Breast epithelium (tissue), 4 donors: ENCODE results near the gene RELT. TPM values are rescaled to one million over a fixed set of nuclear protein-coding genes. Genes with fewer than 3 reads are reported as not detected.

Experiments used
- DNase-seq, 2 donors: peaks; one replicate each; pipeline ENCODE4 v3.0.0-alpha.2; 2019; ENCODE audit warnings: low spot score in 2 of 2
- H3K27ac ChIP-seq, 2 donors: fragments of 200-600 bp; sonication (generic) in 1 of 2; one replicate each; pipeline ENCODE4 v1.5.1; 2016 to 2019; ENCODE audit warnings: mild to moderate bottlenecking in 1 of 2
- H3K27me3 ChIP-seq, 2 donors: fragments of 200-600 bp; sonication (generic) in 1 of 2; one replicate each; pipeline versions ENCODE4 v1.5.1 to v1.6.0; 2017 to 2019; ENCODE audit warnings: control low read depth in 1 of 2, mild to moderate bottlenecking in 1 of 2
- H3K36me3 ChIP-seq: fragments of 200-600 bp; one replicate; pipeline ENCODE4 v1.5.1; 2019
- H3K4me1 ChIP-seq, 2 donors: fragments of 200-600 bp; sonication (generic); one replicate each; pipeline ENCODE4 v1.5.1; 2016 to 2019; ENCODE audit warnings: control low read depth in 1 of 2
- H3K4me3 ChIP-seq, 3 donors: fragments of 200-600 bp; sonication (generic); 1 replicate in 2 of 3; 2 replicates in 1 of 3; pipeline ENCODE4 v1.5.1; 2016 to 2019; ENCODE audit warnings: mild to moderate bottlenecking in 3 of 3, moderate library complexity in 2 of 3
- H3K9me3 ChIP-seq, 2 donors: fragments of 200-600 bp; sonication (generic) in 1 of 2; one replicate each; pipeline ENCODE4 v1.5.1; 2016 to 2019; ENCODE audit warnings: control low read depth in 1 of 2
- POLR2A ChIP-seq: fragments of 450-650 bp; IDR thresholded peaks from one replicate; pipeline ENCODE4 v1.6.1; 2016; ENCODE audit warnings: antibody characterized with exemption, mild to moderate bottlenecking, moderate library complexity
- POLR2AphosphoS5 ChIP-seq, 3 donors: sonication (generic); formaldehyde crosslinking; IDR thresholded peaks; one replicate each; pipeline ENCODE4 v1.6.1; 2017; ENCODE audit warnings: antibody characterized with exemption in 3 of 3
- intact Hi-C: fragments of 100-400 bp; cut with DNase I; formaldehyde crosslinking; loops from one replicate; pipeline ENCODE4 v1.15.1; 2023; ENCODE audit warnings: low total_unique reads
- total RNA-seq, 3 donors: library from RNA; depleted of rRNA; stranded (reverse); fragments of >200 nt; gene quantifications; one replicate each; pipeline ENCODE4 v1.1.0, GENCODE V29; 2016
- TF ChIP-seq, protein P1 (sequence below), 3 donors: fragments of 450-650 bp; IDR thresholded peaks; one replicate each; pipeline ENCODE4 v1.5.1; 2016 to 2017; ENCODE audit warnings: antibody characterized with exemption in 3 of 3, mild to moderate bottlenecking in 3 of 3, moderate library complexity in 3 of 3

The RELT gene
- total RNA-seq, 3 donors from 2014 or later = 2.2 to 3.7 (median 2.3) TPM

- no peak overlapping the region for H3K4me3 ChIP-seq
- no peaks in the 10 kb centered on the region for H3K27me3 ChIP-seq
- H3K36me3 ChIP-seq = no peaks in the 10 kb centered on the region
- intact Hi-C loops = no loop called here
- DNase-seq = no peak
- H3K4me1 ChIP-seq = peaks cover 13 to 38% of the 10 kb centered on the region in 2 donors
- peak overlapping the region; percentile 67 to 84 for H3K27ac ChIP-seq
- no peak for TF ChIP-seq POLR2A
- TF ChIP-seq, protein P1, sequence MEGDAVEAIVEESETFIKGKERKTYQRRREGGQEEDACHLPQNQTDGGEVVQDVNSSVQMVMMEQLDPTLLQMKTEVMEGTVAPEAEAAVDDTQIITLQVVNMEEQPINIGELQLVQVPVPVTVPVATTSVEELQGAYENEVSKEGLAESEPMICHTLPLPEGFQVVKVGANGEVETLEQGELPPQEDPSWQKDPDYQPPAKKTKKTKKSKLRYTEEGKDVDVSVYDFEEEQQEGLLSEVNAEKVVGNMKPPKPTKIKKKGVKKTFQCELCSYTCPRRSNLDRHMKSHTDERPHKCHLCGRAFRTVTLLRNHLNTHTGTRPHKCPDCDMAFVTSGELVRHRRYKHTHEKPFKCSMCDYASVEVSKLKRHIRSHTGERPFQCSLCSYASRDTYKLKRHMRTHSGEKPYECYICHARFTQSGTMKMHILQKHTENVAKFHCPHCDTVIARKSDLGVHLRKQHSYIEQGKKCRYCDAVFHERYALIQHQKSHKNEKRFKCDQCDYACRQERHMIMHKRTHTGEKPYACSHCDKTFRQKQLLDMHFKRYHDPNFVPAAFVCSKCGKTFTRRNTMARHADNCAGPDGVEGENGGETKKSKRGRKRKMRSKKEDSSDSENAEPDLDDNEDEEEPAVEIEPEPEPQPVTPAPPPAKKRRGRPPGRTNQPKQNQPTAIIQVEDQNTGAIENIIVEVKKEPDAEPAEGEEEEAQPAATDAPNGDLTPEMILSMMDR (IDR thresholded peaks at IDR 0.05) = no peak
- no peak for TF ChIP-seq POLR2AphosphoS5 (IDR thresholded peaks at IDR 0.05)
- no peaks in the 10 kb centered on the region for H3K9me3 ChIP-seq
Observed at GRCh38 chr11:73331138-73331916, 44.9 kb upstream of the RELT start.

DNA sequence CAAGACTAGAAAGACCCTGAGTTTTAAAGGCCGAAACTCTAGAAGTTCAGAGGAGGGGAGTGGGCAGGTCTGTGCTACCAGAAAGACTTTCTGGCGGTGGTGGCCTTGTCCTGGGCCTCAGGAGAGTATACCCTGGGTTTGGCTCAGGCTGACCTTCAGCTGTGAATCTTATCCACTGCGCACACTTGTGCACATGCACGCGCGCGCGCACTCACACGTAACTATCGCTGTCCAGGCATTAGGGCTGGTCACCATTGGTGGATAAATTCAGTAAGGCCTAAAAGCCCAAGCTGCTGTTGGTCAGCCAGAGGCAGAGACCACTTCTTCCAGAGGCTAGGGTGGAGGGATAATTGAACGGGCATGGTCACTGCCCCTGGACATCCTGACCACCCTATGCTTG is 43.0 kb upstream of the RELT start:
- Histone ChIP-seq H3K4me3 (no peak overlapping the region), H3K36me3 (no peaks in the 10 kb centered on the region), H3K27me3 (no peaks in the 10 kb centered on the region), H3K4me1 (peaks cover 13 to 38% of the 10 kb centered on the region in 2 donors), H3K27ac (peak overlapping the region; percentile 41 to 93), H3K9me3 (no peaks in the 10 kb centered on the region)
- TF ChIP-seq, protein P1 (IDR thresholded peaks at IDR 0.05) = no peak
- TF ChIP-seq POLR2AphosphoS5 (IDR thresholded peaks at IDR 0.05) (no peak), POLR2A (no peak)
- DNase-seq = no peak
- intact Hi-C loops = no loop called here

DNA sequence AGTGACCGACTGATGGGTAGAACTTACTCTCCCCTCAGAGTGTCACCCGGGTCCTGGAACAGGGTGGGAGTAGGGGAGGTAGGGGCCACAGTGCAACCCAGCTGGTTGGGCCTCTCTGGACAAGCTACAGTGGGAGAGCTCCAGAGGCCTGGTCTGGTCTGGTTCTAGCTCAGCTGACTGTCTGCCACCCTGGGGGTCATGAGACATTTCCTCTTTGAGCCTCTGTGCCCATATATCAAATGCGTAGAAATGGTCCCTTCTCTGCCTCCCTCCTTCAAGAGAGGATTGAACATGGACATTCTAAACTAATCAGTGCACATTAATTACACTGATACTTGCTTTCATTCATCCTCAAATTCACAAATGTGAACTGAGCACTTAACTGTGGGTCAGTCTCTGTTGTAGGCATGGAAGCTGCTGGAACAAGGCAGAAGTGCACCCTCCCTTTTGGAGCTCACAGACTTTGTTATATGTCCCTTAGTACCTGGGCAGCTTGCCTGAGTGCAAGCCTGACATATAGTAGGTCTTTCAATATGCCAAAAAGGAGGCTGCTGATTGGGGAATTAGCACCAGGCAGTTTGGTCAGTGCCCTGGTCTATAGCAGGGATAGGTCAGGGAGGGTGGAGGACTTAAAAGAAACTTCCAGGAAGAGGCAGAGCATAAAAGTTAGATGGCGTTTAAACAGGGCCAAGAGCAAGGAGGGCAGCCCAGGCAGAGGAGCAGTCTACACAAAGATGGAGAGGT is 42.4 kb upstream of the RELT start:
- no peaks in the 10 kb centered on the region for H3K27me3 ChIP-seq
- H3K4me3 ChIP-seq = peak overlapping the region in 1 of 3 donors; percentile 35
- peaks cover 13 to 38% of the 10 kb centered on the region in 2 donors for H3K4me1 ChIP-seq
- intact Hi-C loops = no loop called here
- no peaks in the 10 kb centered on the region for H3K36me3 ChIP-seq
- no peaks in the 10 kb centered on the region for H3K9me3 ChIP-seq
- TF ChIP-seq, protein P1 (IDR thresholded peaks at IDR 0.05) = no peak
- TF ChIP-seq POLR2AphosphoS5 (IDR thresholded peaks at IDR 0.05) (no peak), POLR2A (no peak)
- no peak for DNase-seq
- peak overlapping the region; percentile 75 to 93 for H3K27ac ChIP-seq

DNA sequence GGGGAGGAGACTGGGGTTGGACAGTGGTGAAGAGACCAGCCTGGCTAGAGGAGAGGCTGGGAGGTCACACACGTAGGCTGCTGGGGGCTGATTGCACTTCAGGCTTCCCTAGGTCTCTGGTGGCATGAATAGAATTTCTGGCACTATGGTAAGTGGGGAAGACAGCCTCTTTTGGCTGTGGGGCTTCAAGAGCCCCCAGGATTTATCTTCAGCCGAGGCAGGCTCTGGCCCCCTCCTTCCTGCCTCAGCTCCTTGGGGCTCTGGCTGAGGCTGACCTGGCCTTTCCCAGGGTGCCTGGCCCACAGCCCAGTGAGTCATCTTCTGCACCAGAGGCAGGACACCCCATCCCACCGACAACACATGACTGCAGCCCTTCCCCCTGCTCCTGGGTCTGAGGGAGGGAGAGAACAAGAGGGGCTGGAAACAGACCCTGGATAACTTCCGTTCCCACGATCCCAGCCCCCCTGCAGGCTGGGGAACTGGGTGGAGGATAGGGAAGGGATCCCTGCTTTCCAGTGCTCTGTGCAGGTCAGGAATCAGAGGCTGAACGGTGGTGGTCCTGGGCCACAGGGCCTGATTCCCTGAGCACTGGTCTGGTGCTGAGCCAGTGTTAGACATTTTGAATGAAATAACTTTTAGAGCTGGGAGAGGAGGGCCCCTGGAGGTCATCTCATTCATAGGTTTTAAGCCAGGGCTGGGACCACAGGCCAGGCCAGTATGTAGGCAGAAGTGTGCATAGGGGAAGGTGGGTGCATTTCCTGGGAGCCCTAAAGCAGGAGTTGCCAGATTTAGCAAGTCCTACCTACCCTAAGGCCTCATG is 41.6 kb upstream of the RELT start:
- Histone ChIP-seq H3K27me3 (no peaks in the 10 kb centered on the region), H3K9me3 (no peaks in the 10 kb centered on the region), H3K4me1 (peaks cover 13 to 38% of the 10 kb centered on the region in 2 donors), H3K27ac (peak overlapping the region; percentile 75 to 93), H3K4me3 (peak overlapping the region in 1 of 3 donors; percentile 35), H3K36me3 (no peaks in the 10 kb centered on the region)
- intact Hi-C loops = no loop called here
- DNase-seq = peak; percentile 61 to 77
- peak in 1 of 3 donors; percentile 39 for TF ChIP-seq POLR2AphosphoS5 (IDR thresholded peaks at IDR 0.05)
- TF ChIP-seq, protein P1 (IDR thresholded peaks at IDR 0.05) = no peak
- no peak for TF ChIP-seq POLR2A
